SK-N-SH treated with all-trans-retinoic acid at 6 μM for 48 hours (cell line): ENCODE measurements around the gene PAXX.

ENCODE experiments used
- ARNTL ChIP-seq: fragments of 450-650 bp; formaldehyde crosslinking; IDR thresholded peaks from 2 replicates; pipeline ENCODE4 v1.5.0; 2020; ENCODE audit warnings: low read depth, mild to moderate bottlenecking, moderate library complexity, borderline replicate concordance
- BACH2 ChIP-seq: fragments of 250-450 bp; sonication (Bioruptor Pico); IDR thresholded peaks from 2 replicates; pipeline ENCODE4 v1.9.0; 2021; ENCODE audit warnings: mild to moderate bottlenecking, borderline replicate concordance
- CSDC2 ChIP-seq: fragments of 250-450 bp; sonication (Bioruptor Pico); IDR thresholded peaks from 2 replicates; pipeline ENCODE4 v1.5.0; 2020; ENCODE audit warnings: mild to moderate bottlenecking, moderate library complexity
- ESRRG ChIP-seq: fragments of 250-450 bp; sonication (Bioruptor Pico); IDR thresholded peaks from 2 replicates; pipeline ENCODE4 v1.6.1; 2021; ENCODE audit warnings: mild to moderate bottlenecking
- GLIS3 ChIP-seq: fragments of 250-450 bp; sonication (Bioruptor Pico); IDR thresholded peaks from 2 replicates; pipeline ENCODE4 v1.5.0; 2020; ENCODE audit warnings: mild to moderate bottlenecking, moderate library complexity
- PATZ1 ChIP-seq: fragments of 250-450 bp; sonication (Bioruptor Pico); IDR thresholded peaks from 2 replicates; pipeline ENCODE4 v1.8.0; 2020; ENCODE audit warnings: mild to moderate bottlenecking, moderate library complexity, borderline replicate concordance
- PPARA ChIP-seq: fragments of 250-450 bp; sonication (Bioruptor Pico); IDR thresholded peaks from 2 replicates; pipeline ENCODE4 v1.5.0; 2020; ENCODE audit warnings: mild to moderate bottlenecking, borderline replicate concordance
- RARB ChIP-seq: fragments of 250-450 bp; sonication (Bioruptor Pico); IDR thresholded peaks from 2 replicates; pipeline ENCODE4 v1.8.0; 2021; ENCODE audit warnings: mild to moderate bottlenecking, moderate library complexity
- SNAI2 ChIP-seq: fragments of 250-450 bp; sonication (Bioruptor Pico); IDR thresholded peaks from 2 replicates; pipeline ENCODE4 v1.5.0; 2020; ENCODE audit warnings: mild to moderate bottlenecking, moderate library complexity
- ZFP3 ChIP-seq: fragments of 250-450 bp; sonication (Bioruptor Pico); IDR thresholded peaks from 2 replicates; pipeline ENCODE4 v1.5.0; 2020; ENCODE audit warnings: mild to moderate bottlenecking, moderate library complexity
- ZFP30 ChIP-seq: fragments of 450-650 bp; formaldehyde crosslinking; IDR thresholded peaks from 2 replicates; pipeline ENCODE4 v1.5.0; 2022; ENCODE audit warnings: mild to moderate bottlenecking, moderate library complexity
- ZNF70 ChIP-seq: fragments of 450-650 bp; formaldehyde crosslinking; IDR thresholded peaks from 2 replicates; pipeline ENCODE4 v1.5.0; 2020; ENCODE audit warnings: mild to moderate bottlenecking, moderate library complexity

GRCh38 chr9:136958473-136958872, 33.7 kb upstream of the PAXX start:
- TF ChIP-seq CSDC2 (CRISPR knock-in tag) (no peak), BACH2 (no peak), RARB (CRISPR knock-in tag) (no peak), ZFP3 (CRISPR knock-in tag) (no peak), PATZ1 (CRISPR knock-in tag) (no peak), PPARA (CRISPR knock-in tag) (no peak), ESRRG (no peak), GLIS3 (CRISPR knock-in tag) (no peak), ZFP30 (CRISPR knock-in tag) (no peak), SNAI2 (CRISPR knock-in tag) (no peak), ARNTL (no peak), ZNF70 (CRISPR knock-in tag) (no peak)
